Measurements from ENCODE around the gene SLC25A13.
A peak's percentile ranks its signal among the peaks of the same experiment; 100 is the strongest.

GRCh38 chr7:96224685-96225084 is 97.2 kb downstream of the SLC25A13 start:
- TF ChIP-seq CTCF (IDR thresholded peaks at IDR 0.05; ENCODE audit: low read depth, low read length): peak; percentile 30
- no peak for TF ChIP-seq POLR2A (IDR thresholded peaks at IDR 0.05; ENCODE audit: extremely low read depth, insufficient read length)
- no peak for TF ChIP-seq MAX (IDR thresholded peaks at IDR 0.05; ENCODE audit: low read depth, low read length)
- no peak for TF ChIP-seq MYC (IDR thresholded peaks at IDR 0.05; ENCODE audit: low read depth, low read length)
